Fibroblast of mammary gland (primary cell): ENCODE data around the gene F13A1.
A peak's percentile ranks its signal among the peaks of the same experiment; 100 is the strongest.

Source experiments
- DNase-seq: peaks from one replicate; pipeline ENCODE4 v3.0.0-alpha.2; 2010; ENCODE audit warnings: low read depth
- H3K4me3 ChIP-seq: 2 replicates; pipeline ENCODE4 v1.5.1; 2011; ENCODE audit warnings: low read depth, mild to moderate bottlenecking, low read length, moderate library complexity; ENCODE audit not compliant: control insufficient read depth
- CTCF ChIP-seq: conservative IDR thresholded peaks from 2 replicates; pipeline ENCODE4 v1.5.1; 2011; ENCODE audit warnings: low read depth, low read length, inconsistent platforms; ENCODE audit not compliant: control insufficient read depth, insufficient read depth

Gene F13A1

GRCh38 chr6:6152060-6152459 lies 168.4 kb downstream of the F13A1 start:
- DNase-seq, result no peak
- H3K4me3 ChIP-seq, result no peak overlapping the region
- no peak for TF ChIP-seq CTCF

GRCh38 chr6:6148192-6148815 lies 172.2 kb downstream of the F13A1 start:
- no peak for TF ChIP-seq CTCF
- DNase-seq, result no peak
- no peak overlapping the region for H3K4me3 ChIP-seq

GRCh38 chr6:6131492-6132109 lies 188.9 kb downstream of the F13A1 start:
- peak; percentile 25 for DNase-seq
- peak; percentile 52 for TF ChIP-seq CTCF
- H3K4me3 ChIP-seq, result no peak overlapping the region

- DNase-seq, result no peak
- no peak overlapping the region for H3K4me3 ChIP-seq
- no peak for TF ChIP-seq CTCF
Measured at GRCh38 chr6:6125495-6125894, 195.0 kb downstream of the F13A1 start.

- no peak for TF ChIP-seq CTCF
- no peak overlapping the region for H3K4me3 ChIP-seq
- DNase-seq, result no peak
Measured at GRCh38 chr6:6123803-6124202, 196.7 kb downstream of the F13A1 start.

GRCh38 chr6:6121943-6122342 lies 198.5 kb downstream of the F13A1 start:
- no peak for DNase-seq
- no peak overlapping the region for H3K4me3 ChIP-seq
- TF ChIP-seq CTCF, result no peak
